KMS-11 (cell line): ENCODE measurements around the gene IVD.

Source experiments
- H2AFZ ChIP-seq: fragments of 200-600 bp; sonication (generic); 2 replicates; pipeline ENCODE4 v1.6.1; 2016; ENCODE audit warnings: antibody characterized with exemption, mixed run types, low read depth
- H3K27ac ChIP-seq: fragments of 200-600 bp; sonication (generic); 2 replicates; pipeline ENCODE4 v1.6.1; 2016; ENCODE audit warnings: mild to moderate bottlenecking, mixed run types
- H3K27me3 ChIP-seq: fragments of 200-600 bp; sonication (generic); 2 replicates; pipeline ENCODE4 v1.6.1; 2017; ENCODE audit warnings: mild to moderate bottlenecking, low read depth, mixed run types, moderate library complexity; ENCODE audit not compliant: insufficient read depth
- H3K36me3 ChIP-seq: fragments of 200-600 bp; sonication (generic); 2 replicates; pipeline ENCODE4 v1.6.1; 2017; ENCODE audit warnings: mild to moderate bottlenecking, mixed run types; ENCODE audit not compliant: insufficient read depth
- H3K4me1 ChIP-seq: fragments of 200-600 bp; sonication (generic); 2 replicates; pipeline ENCODE4 v1.6.1; 2016; ENCODE audit warnings: mild to moderate bottlenecking, low read depth, mixed run types; ENCODE audit not compliant: poor library complexity, severe bottlenecking
- H3K4me2 ChIP-seq: fragments of 200-600 bp; sonication (generic); 2 replicates; pipeline ENCODE4 v1.7.0; 2016; ENCODE audit warnings: mild to moderate bottlenecking, mixed run types
- H3K4me3 ChIP-seq: fragments of 200-600 bp; sonication (generic); IDR thresholded peaks from 2 replicates; pipeline ENCODE4 v1.6.1; 2017; ENCODE audit warnings: low read depth, low read length, mixed read lengths; ENCODE audit not compliant: insufficient read depth
- H3K79me2 ChIP-seq: fragments of 200-600 bp; sonication (generic); 2 replicates; pipeline ENCODE4 v1.6.1; 2016; ENCODE audit warnings: low read depth, mixed run types; ENCODE audit not compliant: insufficient read depth
- H3K9ac ChIP-seq: fragments of 200-600 bp; sonication (generic); 2 replicates; pipeline ENCODE4 v1.6.1; 2016; ENCODE audit warnings: mild to moderate bottlenecking, mixed run types
- H4K20me1 ChIP-seq: fragments of 200-600 bp; sonication (generic); 2 replicates; pipeline ENCODE4 v1.6.1; 2016; ENCODE audit warnings: mild to moderate bottlenecking, mixed run types; ENCODE audit not compliant: insufficient read depth
- CTCF ChIP-seq: fragments of 200-600 bp; sonication (generic); conservative IDR thresholded peaks from 2 replicates; pipeline ENCODE4 v1.6.1; 2017; ENCODE audit warnings: low read depth, mild to moderate bottlenecking, antibody characterized with exemption, low read length, moderate library complexity, mixed read lengths

Gene IVD

GRCh38 chr15:40448354-40448753 is 42.8 kb downstream of the IVD start:
- Histone ChIP-seq H3K4me2 (no peak overlapping the region), H3K4me1 (peaks cover 20% of the 10 kb centered on the region), H3K4me3 (no peak overlapping the region), H3K27ac (no peak overlapping the region), H4K20me1 (peaks cover 5% of the 10 kb centered on the region; the same call in 1 of the 2 replicates), H3K9ac (no peak overlapping the region), H3K79me2 (peaks cover 51% of the 10 kb centered on the region), H3K36me3 (no peaks in the 10 kb centered on the region), H2AFZ (no peak overlapping the region), H3K27me3 (no peaks in the 10 kb centered on the region)
- TF ChIP-seq CTCF = no peak

GRCh38 chr15:40449275-40449674 is 43.7 kb downstream of the IVD start:
- Histone ChIP-seq H3K9ac (no peak overlapping the region), H3K36me3 (no peaks in the 10 kb centered on the region), H3K4me3 (no peak overlapping the region), H3K27ac (no peak overlapping the region), H3K79me2 (peaks cover 45% of the 10 kb centered on the region), H4K20me1 (peaks cover 6% of the 10 kb centered on the region; the same call in 1 of the 2 replicates), H2AFZ (no peak overlapping the region), H3K4me2 (no peak overlapping the region), H3K27me3 (no peaks in the 10 kb centered on the region), H3K4me1 (peaks cover 29% of the 10 kb centered on the region)
- no peak for TF ChIP-seq CTCF

DNA sequence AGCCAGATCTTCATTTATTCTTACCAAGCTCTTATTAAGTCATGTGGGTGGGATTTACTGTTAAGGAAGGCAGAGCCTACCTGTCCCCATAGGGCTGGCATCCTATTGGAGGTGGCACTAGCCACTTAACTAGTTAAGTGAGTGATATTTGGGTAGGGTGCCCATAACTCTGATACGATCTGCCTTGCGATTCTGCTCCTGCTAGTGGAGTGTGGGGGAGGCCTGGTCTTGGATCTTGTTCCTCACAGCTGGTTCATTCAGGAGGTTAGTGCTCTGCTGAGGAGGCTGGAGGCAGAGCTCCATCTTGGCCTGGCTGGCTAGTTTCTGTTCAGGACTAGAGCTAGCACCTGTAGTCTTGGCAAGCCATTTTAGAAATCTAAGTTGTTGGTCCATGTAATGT is 44.5 kb downstream of the IVD start:
- Histone ChIP-seq H3K36me3 (no peaks in the 10 kb centered on the region), H4K20me1 (peaks cover 9% of the 10 kb centered on the region; the same call in 1 of the 2 replicates), H3K9ac (no peak overlapping the region), H3K4me3 (no peak overlapping the region), H2AFZ (no peak overlapping the region), H3K4me2 (no peak overlapping the region), H3K79me2 (peaks cover 43% of the 10 kb centered on the region), H3K27me3 (no peaks in the 10 kb centered on the region), H3K4me1 (peaks cover 32% of the 10 kb centered on the region), H3K27ac (no peak overlapping the region)
- TF ChIP-seq CTCF = no peak

DNA sequence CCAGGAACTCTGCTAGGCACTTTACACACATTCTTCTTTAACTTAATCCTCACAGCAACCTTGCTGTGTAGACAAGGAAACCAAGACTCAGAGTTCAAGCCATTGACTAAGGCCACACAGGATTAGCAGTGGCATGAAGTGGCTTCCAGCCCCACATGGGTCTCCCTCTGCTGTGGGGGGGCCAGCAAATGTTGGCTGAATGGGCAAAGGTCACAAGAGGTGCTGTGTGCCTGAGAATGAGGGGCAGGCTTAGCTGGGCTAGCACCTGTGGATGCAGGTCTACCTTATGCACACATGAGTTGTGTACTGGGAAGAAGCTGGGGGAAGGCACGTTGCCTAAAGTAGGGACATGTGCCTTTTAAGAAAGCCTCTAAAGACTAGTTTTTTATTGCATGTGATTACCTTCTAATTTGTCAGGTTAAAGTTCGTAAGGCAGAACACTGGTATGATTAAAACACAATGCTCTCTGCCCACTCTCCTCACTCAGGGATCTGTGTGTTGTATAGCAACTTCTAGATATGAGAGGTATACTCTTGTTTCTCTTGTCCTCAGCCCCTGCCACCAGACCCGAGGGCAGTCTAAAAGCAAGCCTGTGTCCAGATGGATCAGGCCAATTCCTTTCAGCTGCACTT is 46.0 kb downstream of the IVD start:
- peaks cover 9% of the 10 kb centered on the region; the same call in 1 of the 2 replicates for H4K20me1 ChIP-seq
- H3K4me3 ChIP-seq = no peak overlapping the region
- no peak overlapping the region for H2AFZ ChIP-seq
- peaks cover 32% of the 10 kb centered on the region for H3K4me1 ChIP-seq
- TF ChIP-seq CTCF = no peak
- H3K36me3 ChIP-seq = no peaks in the 10 kb centered on the region
- peaks cover 40% of the 10 kb centered on the region for H3K79me2 ChIP-seq
- no peak overlapping the region for H3K4me2 ChIP-seq
- H3K27me3 ChIP-seq = no peaks in the 10 kb centered on the region
- no peak overlapping the region for H3K27ac ChIP-seq
- no peak overlapping the region for H3K9ac ChIP-seq
